ENCODE results near the gene S100A9. TPM values are rescaled to one million over a fixed set of nuclear protein-coding genes. Genes with fewer than 3 reads are reported as not detected.

S100A9 gene
- total RNA-seq, 1 experiment from 2014 or later: 0.33 TPM

DNA sequence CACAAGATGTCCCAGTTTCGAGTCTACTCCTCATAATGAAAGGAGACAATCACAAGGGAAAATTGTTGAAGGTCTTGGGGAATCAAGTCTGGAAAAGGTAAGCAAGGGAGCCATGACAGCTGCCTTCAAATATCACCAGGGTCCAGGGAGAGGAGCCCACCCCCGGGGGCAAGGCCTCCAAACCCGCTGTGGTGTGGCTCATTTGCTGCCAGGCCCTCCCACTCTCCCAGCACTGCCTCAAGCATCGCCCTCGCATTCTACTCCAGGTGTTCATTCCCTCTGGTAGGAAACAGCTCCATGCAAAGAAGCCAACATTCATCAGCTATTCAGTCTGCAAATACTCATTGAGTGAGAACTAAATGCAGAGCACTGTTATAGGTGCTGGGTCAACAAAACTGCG lies 8.6 kb downstream of the S100A9 start (continued):
- TF ChIP-seq TCF7 (CRISPR knock-in tag; IDR thresholded peaks at IDR 0.05; ENCODE audit: low read depth): no peak
- TF ChIP-seq, protein P1, sequence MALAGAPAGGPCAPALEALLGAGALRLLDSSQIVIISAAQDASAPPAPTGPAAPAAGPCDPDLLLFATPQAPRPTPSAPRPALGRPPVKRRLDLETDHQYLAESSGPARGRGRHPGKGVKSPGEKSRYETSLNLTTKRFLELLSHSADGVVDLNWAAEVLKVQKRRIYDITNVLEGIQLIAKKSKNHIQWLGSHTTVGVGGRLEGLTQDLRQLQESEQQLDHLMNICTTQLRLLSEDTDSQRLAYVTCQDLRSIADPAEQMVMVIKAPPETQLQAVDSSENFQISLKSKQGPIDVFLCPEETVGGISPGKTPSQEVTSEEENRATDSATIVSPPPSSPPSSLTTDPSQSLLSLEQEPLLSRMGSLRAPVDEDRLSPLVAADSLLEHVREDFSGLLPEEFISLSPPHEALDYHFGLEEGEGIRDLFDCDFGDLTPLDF (CRISPR knock-in tag; IDR thresholded peaks at IDR 0.05): no peak

DNA sequence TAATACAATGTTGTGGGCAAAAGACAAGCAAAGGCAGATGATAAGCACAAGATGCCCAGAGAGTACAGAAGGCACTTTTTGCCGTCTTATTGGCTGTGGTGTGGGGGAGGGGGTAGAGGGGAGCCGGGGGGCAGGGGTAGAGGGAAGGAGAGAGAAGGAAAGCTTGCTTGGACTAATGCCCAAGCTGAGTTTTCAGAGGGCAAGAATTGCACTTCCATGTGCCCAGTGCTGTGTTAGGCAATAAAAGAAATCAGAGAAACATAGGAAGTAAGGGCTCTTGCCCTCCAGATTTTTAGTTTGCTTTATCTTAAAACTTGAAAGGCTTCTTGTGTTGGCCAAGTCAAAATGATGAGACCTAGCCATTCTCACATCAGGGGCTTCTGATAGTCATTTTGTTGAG lies 9.4 kb downstream of the S100A9 start:
- no peak for ATAC-seq
- TF ChIP-seq, protein P2, sequence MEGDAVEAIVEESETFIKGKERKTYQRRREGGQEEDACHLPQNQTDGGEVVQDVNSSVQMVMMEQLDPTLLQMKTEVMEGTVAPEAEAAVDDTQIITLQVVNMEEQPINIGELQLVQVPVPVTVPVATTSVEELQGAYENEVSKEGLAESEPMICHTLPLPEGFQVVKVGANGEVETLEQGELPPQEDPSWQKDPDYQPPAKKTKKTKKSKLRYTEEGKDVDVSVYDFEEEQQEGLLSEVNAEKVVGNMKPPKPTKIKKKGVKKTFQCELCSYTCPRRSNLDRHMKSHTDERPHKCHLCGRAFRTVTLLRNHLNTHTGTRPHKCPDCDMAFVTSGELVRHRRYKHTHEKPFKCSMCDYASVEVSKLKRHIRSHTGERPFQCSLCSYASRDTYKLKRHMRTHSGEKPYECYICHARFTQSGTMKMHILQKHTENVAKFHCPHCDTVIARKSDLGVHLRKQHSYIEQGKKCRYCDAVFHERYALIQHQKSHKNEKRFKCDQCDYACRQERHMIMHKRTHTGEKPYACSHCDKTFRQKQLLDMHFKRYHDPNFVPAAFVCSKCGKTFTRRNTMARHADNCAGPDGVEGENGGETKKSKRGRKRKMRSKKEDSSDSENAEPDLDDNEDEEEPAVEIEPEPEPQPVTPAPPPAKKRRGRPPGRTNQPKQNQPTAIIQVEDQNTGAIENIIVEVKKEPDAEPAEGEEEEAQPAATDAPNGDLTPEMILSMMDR (IDR thresholded peaks at IDR 0.05): no peak
- TF ChIP-seq HMGA2 (CRISPR knock-in tag; IDR thresholded peaks at IDR 0.05): no peak
- TF ChIP-seq, protein P3, sequence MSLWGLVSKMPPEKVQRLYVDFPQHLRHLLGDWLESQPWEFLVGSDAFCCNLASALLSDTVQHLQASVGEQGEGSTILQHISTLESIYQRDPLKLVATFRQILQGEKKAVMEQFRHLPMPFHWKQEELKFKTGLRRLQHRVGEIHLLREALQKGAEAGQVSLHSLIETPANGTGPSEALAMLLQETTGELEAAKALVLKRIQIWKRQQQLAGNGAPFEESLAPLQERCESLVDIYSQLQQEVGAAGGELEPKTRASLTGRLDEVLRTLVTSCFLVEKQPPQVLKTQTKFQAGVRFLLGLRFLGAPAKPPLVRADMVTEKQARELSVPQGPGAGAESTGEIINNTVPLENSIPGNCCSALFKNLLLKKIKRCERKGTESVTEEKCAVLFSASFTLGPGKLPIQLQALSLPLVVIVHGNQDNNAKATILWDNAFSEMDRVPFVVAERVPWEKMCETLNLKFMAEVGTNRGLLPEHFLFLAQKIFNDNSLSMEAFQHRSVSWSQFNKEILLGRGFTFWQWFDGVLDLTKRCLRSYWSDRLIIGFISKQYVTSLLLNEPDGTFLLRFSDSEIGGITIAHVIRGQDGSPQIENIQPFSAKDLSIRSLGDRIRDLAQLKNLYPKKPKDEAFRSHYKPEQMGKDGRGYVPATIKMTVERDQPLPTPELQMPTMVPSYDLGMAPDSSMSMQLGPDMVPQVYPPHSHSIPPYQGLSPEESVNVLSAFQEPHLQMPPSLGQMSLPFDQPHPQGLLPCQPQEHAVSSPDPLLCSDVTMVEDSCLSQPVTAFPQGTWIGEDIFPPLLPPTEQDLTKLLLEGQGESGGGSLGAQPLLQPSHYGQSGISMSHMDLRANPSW (CRISPR knock-in tag; conservative IDR thresholded peaks at IDR 0.05; ENCODE audit: low read depth): no peak
- TF ChIP-seq ZNF263 (CRISPR knock-in tag; IDR thresholded peaks at IDR 0.05; ENCODE audit: low read depth): no peak
- no peak for TF ChIP-seq MXD4 (CRISPR knock-in tag; IDR thresholded peaks at IDR 0.05; ENCODE audit: borderline replicate concordance)
- no peak for TF ChIP-seq ATF1 (CRISPR knock-in tag; IDR thresholded peaks at IDR 0.05)
- TF ChIP-seq SMAD3 (CRISPR knock-in tag; IDR thresholded peaks at IDR 0.05; ENCODE audit: borderline replicate concordance): no peak
- TF ChIP-seq NFE2L1 (CRISPR knock-in tag; IDR thresholded peaks at IDR 0.05): no peak
- no peak for TF ChIP-seq KAT7 (CRISPR knock-in tag; IDR thresholded peaks at IDR 0.05; ENCODE audit: borderline replicate concordance)
- TF ChIP-seq JUN (CRISPR knock-in tag; IDR thresholded peaks at IDR 0.05): no peak
- TF ChIP-seq, protein P4, sequence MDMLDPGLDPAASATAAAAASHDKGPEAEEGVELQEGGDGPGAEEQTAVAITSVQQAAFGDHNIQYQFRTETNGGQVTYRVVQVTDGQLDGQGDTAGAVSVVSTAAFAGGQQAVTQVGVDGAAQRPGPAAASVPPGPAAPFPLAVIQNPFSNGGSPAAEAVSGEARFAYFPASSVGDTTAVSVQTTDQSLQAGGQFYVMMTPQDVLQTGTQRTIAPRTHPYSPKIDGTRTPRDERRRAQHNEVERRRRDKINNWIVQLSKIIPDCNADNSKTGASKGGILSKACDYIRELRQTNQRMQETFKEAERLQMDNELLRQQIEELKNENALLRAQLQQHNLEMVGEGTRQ (CRISPR knock-in tag; IDR thresholded peaks at IDR 0.05): no peak
- no peak for TF ChIP-seq CREB1 (CRISPR knock-in tag; IDR thresholded peaks at IDR 0.05)
- TF ChIP-seq, protein P5, sequence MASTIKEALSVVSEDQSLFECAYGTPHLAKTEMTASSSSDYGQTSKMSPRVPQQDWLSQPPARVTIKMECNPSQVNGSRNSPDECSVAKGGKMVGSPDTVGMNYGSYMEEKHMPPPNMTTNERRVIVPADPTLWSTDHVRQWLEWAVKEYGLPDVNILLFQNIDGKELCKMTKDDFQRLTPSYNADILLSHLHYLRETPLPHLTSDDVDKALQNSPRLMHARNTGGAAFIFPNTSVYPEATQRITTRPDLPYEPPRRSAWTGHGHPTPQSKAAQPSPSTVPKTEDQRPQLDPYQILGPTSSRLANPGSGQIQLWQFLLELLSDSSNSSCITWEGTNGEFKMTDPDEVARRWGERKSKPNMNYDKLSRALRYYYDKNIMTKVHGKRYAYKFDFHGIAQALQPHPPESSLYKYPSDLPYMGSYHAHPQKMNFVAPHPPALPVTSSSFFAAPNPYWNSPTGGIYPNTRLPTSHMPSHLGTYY (CRISPR knock-in tag; IDR thresholded peaks at IDR 0.05): no peak
- H3K9me3 Mint-ChIP-seq: peaks cover 6% of the 10 kb centered on the region
- CTCF ChIA-PET: no interaction called here
- no peaks in the 10 kb centered on the region for H3K36me3 Mint-ChIP-seq
- H3K27me3 Mint-ChIP-seq (ENCODE audit: low read depth): peaks cover 9% of the 10 kb centered on the region
- no peak overlapping the region for H3K27ac Mint-ChIP-seq
- no peak overlapping the region for H3K4me3 Mint-ChIP-seq
- POLR2A ChIA-PET: no interaction called here
- no peaks in the 10 kb centered on the region for H3K4me1 Mint-ChIP-seq
- DNase-seq (ENCODE audit: low spot score): no peak

DNA sequence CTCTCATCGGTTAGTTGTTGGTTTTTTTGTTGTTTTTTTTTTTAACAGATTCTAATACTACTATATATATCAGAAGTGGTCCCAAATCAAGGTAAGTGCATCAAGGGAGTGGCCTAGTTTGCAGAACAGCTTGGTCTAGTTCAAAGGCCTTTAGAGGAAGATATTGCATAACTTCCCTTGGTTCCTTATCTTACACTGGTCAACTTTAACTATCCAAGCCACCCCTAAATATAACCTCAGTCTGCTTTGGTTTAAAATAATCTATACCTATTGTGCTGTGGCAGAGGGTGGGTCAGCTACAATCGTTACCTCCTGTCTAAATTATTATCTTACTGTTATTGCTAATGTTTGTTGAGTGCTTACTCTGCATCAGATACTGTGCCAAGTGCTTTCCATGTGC lies 10.8 kb downstream of the S100A9 start:
- no peak for ATAC-seq
- TF ChIP-seq NR2C2 (CRISPR knock-in tag; IDR thresholded peaks at IDR 0.05) (no peak), CREM (CRISPR knock-in tag; IDR thresholded peaks at IDR 0.05) (no peak), OVOL2 (CRISPR knock-in tag; IDR thresholded peaks at IDR 0.05; ENCODE audit: borderline replicate concordance) (no peak), ZNF219 (CRISPR knock-in tag; IDR thresholded peaks at IDR 0.05; ENCODE audit: borderline replicate concordance) (no peak), CREB1 (CRISPR knock-in tag; IDR thresholded peaks at IDR 0.05) (no peak), ZNF232 (CRISPR knock-in tag; IDR thresholded peaks at IDR 0.05) (no peak), ETV6 (CRISPR knock-in tag; IDR thresholded peaks at IDR 0.05) (no peak), SOX15 (CRISPR knock-in tag; IDR thresholded peaks at IDR 0.05) (no peak)
- TF ChIP-seq, protein P6, sequence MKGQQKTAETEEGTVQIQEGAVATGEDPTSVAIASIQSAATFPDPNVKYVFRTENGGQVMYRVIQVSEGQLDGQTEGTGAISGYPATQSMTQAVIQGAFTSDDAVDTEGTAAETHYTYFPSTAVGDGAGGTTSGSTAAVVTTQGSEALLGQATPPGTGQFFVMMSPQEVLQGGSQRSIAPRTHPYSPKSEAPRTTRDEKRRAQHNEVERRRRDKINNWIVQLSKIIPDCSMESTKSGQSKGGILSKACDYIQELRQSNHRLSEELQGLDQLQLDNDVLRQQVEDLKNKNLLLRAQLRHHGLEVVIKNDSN (CRISPR knock-in tag; IDR thresholded peaks at IDR 0.05): no peak
- TF ChIP-seq, protein P7, sequence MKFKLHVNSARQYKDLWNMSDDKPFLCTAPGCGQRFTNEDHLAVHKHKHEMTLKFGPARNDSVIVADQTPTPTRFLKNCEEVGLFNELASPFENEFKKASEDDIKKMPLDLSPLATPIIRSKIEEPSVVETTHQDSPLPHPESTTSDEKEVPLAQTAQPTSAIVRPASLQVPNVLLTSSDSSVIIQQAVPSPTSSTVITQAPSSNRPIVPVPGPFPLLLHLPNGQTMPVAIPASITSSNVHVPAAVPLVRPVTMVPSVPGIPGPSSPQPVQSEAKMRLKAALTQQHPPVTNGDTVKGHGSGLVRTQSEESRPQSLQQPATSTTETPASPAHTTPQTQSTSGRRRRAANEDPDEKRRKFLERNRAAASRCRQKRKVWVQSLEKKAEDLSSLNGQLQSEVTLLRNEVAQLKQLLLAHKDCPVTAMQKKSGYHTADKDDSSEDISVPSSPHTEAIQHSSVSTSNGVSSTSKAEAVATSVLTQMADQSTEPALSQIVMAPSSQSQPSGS (CRISPR knock-in tag; IDR thresholded peaks at IDR 0.05; ENCODE audit: borderline replicate concordance, low read depth): no peak
- TF ChIP-seq, protein P5 (CRISPR knock-in tag; IDR thresholded peaks at IDR 0.05): no peak
- ChIA-PET CTCF (interaction anchor here (1.1 kb wide), 1 partner anchor 126 kb away, joined by 3 read pairs; no protein-coding TSS in a partner anchor), POLR2A (no interaction called here)
- H3K4me1 Mint-ChIP-seq: no peaks in the 10 kb centered on the region
- DNase-seq (ENCODE audit: low spot score): no peak
- H3K4me3 Mint-ChIP-seq: no peak overlapping the region
- peaks cover 6% of the 10 kb centered on the region for H3K9me3 Mint-ChIP-seq
- H3K36me3 Mint-ChIP-seq: no peaks in the 10 kb centered on the region
- H3K27me3 Mint-ChIP-seq (ENCODE audit: low read depth): peaks cover 9% of the 10 kb centered on the region; the same call in 1 of the 2 replicates
- H3K27ac Mint-ChIP-seq: no peak overlapping the region
